DOHH2 (cell line): ENCODE data around the gene IGSF9.

Source experiments
- EZH2phosphoT487 ChIP-seq: fragments of 200-600 bp; sonication (generic); IDR thresholded peaks from 2 replicates; pipeline ENCODE4 v1.6.1; 2017; ENCODE audit warnings: borderline replicate concordance, mild to moderate bottlenecking, antibody characterized with exemption, low read length, moderate library complexity, mixed read lengths
- TF ChIP-seq, protein P1 (sequence below): fragments of 200-600 bp; sonication (generic); IDR thresholded peaks from one replicate; pipeline ENCODE4 v1.5.1; 2014; ENCODE audit warnings: antibody characterized with exemption, mild to moderate bottlenecking, low read depth, low read length; ENCODE audit not compliant: poor library complexity, severe bottlenecking

- TF ChIP-seq, protein P1, sequence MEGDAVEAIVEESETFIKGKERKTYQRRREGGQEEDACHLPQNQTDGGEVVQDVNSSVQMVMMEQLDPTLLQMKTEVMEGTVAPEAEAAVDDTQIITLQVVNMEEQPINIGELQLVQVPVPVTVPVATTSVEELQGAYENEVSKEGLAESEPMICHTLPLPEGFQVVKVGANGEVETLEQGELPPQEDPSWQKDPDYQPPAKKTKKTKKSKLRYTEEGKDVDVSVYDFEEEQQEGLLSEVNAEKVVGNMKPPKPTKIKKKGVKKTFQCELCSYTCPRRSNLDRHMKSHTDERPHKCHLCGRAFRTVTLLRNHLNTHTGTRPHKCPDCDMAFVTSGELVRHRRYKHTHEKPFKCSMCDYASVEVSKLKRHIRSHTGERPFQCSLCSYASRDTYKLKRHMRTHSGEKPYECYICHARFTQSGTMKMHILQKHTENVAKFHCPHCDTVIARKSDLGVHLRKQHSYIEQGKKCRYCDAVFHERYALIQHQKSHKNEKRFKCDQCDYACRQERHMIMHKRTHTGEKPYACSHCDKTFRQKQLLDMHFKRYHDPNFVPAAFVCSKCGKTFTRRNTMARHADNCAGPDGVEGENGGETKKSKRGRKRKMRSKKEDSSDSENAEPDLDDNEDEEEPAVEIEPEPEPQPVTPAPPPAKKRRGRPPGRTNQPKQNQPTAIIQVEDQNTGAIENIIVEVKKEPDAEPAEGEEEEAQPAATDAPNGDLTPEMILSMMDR: no peak
- no peak for TF ChIP-seq EZH2phosphoT487
These were observed 41.1 kb upstream of the IGSF9 start for GRCh38 chr1:159986531-159986930.
